ENCODE data around the gene PRSS27.

The PRSS27 gene

DNA sequence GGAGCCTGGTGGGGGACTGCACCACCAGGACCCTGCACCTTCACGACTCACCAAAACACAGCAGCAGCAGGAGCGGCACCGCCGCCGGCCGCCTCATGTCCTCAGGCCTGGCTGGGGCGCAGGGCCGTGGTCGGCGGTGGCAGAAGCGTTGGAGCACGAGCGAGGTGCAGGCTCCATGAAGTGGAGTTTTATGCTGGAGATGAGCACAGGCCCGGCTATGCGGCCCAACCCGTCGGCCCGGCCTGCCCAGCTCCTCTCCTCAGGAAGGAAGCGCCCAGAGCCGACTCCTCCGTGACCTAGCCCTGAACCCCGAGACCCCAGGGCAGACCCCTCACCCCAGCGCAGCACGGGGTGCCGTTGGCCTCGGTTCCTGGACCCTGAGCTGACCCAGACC is at the start of gene PRSS27:
Gene PRSS27, minus strand, starts transcription at position 161 of the 394 bp plus-strand sequence. Its CDS starts 64 bp downstream, at position 97.
- no peak for DNase-seq

DNA sequence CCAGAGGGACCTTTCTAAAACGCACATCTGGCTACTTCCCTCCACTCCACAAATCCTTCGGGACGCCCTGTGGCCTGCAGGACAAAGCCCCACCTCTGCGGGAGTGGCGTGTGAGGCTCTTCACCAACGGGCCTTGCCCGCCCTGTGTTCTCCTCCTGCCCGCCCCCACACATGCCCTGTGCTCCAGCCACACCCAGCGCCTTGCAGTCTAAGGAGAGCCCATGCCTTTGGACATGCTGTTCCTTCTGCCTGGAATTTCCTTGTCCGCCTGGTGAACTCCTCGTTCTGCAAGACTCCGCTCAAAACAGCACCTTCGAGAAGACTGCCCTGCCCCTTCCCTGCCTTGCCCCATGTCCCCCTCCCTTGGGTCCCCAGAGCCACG is 49.6 kb upstream of the PRSS27 start:
- DNase-seq, result no peak

DNA sequence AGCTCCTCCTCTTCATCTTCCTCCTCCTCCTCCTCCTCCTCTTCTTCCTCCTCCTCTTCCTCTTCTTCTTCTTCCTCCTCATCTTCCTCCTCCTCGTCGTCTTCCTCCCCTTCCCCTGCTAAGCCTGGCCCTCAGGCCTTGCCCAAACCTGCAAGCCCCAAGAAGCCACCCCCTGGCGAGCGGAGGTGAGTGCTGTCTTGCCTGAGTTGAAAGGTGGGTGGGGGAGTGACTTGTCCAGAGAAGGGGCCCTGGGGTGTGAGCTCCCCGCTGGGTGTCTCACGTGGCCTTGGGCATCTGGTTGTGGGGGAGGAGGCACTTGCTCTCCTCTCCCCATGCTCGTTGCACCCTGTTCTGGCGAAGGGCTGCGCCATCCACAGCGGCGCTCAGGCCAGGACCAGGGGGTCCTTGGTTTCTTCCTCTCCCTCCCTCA is 49.1 kb upstream of the PRSS27 start:
- no peak for DNase-seq

DNA sequence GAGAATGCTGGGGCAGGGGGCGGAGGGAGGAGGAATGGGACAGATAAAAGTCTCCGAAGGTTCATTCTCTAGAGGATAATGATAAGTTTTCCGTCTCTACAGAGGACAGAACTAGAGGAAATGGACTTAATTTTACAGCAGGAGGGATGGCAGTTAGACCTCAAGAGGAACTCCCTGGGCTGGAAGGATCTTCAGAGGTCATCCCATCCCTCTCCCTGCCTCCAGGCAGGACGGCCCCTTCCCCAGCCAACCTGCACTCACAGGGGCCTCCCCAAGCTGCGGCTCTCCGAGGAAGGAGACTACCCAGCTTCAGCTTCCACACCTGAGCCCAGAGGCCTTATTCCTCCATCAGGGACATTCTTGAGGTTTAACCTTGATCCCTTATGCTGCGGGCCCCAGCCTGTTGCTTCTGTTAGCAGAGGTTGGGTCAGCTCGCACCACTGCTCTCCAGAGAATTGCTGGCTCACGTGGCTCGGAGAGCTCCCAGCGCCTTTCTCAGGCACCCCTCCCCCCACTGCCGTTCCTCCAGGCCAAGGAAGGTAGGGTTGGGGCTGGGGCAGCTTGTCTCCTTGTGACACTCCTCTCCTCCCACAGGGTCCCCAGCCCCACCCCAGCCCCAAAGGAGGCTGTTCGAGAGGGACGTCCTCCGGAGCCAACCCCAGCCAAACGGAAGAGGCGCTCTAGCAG is 48.5 kb upstream of the PRSS27 start:
- no peak for DNase-seq

DNA sequence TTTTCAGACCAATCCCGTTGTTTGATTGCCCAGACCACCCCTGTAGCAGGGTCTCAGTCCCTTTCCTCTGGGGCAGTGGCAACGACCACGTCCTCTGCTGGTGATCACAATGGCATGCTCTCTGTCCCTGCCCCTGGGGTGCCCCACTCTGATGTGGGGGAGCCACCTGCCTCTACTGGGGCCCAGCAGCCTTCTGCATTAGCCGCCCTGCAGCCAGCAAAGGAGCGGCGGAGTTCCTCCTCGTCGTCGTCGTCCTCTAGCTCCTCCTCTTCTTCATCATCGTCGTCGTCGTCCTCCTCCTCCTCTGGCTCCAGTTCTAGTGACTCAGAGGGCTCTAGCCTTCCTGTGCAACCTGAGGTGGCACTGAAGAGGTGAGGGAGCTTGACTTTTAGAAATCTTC is 47.9 kb upstream of the PRSS27 start:
- no peak for DNase-seq

DNA sequence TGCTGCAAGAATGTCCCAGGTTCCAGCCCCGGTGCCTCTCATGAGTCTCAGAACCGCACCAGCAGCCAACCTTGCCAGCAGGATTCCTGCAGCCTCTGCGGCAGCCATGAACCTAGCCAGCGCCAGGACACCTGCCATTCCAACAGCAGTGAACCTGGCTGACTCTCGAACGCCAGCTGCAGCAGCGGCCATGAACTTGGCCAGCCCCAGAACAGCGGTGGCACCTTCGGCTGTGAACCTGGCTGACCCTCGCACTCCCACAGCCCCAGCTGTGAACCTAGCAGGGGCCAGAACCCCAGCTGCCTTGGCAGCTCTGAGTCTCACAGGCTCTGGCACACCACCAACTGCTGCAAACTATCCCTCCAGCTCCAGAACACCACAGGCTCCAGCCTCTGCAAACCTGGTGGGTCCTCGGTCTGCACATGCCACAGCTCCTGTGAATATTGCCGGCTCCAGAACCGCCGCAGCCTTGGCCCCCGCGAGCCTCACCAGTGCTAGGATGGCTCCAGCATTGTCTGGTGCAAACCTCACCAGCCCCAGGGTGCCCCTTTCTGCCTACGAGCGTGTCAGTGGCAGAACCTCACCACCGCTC is 47.2 kb upstream of the PRSS27 start:
- no peak for DNase-seq

DNA sequence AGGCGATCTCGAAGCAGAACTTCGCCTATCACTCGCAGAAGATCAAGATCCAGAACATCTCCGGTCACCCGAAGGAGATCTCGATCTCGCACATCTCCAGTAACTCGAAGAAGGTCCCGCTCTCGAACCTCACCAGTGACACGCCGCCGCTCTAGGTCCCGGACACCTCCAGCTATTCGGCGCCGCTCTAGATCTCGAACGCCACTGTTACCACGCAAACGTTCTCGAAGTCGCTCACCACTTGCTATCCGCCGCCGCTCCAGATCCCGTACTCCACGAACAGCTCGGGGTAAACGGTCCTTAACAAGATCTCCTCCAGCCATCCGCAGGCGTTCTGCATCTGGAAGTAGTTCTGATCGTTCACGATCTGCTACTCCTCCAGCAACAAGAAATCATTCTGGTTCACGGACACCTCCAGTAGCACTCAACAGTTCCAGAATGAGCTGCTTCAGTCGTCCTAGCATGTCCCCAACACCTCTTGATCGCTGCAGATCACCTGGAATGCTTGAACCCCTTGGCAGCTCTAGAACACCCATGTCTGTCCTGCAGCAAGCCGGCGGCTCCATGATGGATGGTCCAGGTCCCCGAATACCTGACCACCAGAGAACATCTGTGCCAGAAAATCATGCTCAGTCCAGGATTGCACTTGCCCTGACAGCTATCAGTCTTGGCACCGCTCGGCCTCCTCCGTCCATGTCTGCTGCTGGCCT is 46.6 kb upstream of the PRSS27 start:
- DNase-seq, result no peak

GRCh38 chr16:2765462-2766404 is 45.7 kb upstream of the PRSS27 start:
- no peak for DNase-seq

- DNase-seq, result no peak
Measured at GRCh38 chr16:2764718-2765117, 44.7 kb upstream of the PRSS27 start.

DNA sequence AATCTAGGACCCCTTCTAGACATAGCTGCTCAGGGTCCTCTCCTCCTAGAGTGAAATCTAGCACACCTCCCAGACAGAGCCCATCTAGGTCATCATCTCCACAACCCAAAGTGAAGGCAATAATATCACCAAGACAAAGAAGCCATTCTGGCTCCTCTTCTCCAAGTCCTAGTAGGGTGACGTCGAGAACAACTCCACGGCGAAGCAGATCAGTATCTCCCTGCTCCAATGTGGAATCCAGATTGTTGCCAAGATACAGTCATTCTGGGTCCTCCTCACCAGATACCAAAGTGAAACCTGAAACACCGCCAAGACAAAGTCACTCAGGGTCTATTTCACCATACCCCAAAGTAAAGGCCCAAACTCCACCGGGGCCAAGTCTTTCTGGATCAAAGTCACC is 43.1 kb upstream of the PRSS27 start:
- DNase-seq, result no peak

- no peak for DNase-seq
Measured at GRCh38 chr16:2762711-2763110, 42.7 kb upstream of the PRSS27 start.

GRCh38 chr16:2761886-2762583 is 42.0 kb upstream of the PRSS27 start:
- DNase-seq, result no peak

- DNase-seq, result no peak
Measured at GRCh38 chr16:2761472-2761871, 41.4 kb upstream of the PRSS27 start.

- no peak for DNase-seq
Measured at GRCh38 chr16:2757344-2757743, 37.3 kb upstream of the PRSS27 start.

- no peak for DNase-seq
Measured at GRCh38 chr16:2756288-2757015, 36.4 kb upstream of the PRSS27 start.

DNA sequence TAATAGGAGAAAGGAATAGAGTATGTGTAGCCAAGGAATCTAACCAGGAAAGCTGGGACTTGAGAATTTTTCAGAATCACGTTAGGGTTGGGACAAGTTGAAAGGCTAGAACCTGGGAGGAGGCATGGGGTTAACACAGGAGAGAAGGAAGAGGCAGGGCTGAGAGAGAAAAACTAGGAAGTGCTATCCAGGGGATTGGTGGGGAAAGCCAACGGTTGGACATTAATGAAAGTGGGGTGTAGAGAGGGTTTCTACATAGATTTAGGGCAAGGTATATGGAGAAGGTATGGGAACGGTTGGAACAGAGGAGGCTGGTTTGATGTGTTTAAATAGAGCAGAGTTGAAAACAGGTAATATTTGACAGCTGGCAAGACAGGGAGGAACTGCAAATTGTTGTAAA is 35.1 kb upstream of the PRSS27 start:
- no peak for DNase-seq

GRCh38 chr16:2753733-2754020 is 33.7 kb upstream of the PRSS27 start:
- no peak for DNase-seq

DNA sequence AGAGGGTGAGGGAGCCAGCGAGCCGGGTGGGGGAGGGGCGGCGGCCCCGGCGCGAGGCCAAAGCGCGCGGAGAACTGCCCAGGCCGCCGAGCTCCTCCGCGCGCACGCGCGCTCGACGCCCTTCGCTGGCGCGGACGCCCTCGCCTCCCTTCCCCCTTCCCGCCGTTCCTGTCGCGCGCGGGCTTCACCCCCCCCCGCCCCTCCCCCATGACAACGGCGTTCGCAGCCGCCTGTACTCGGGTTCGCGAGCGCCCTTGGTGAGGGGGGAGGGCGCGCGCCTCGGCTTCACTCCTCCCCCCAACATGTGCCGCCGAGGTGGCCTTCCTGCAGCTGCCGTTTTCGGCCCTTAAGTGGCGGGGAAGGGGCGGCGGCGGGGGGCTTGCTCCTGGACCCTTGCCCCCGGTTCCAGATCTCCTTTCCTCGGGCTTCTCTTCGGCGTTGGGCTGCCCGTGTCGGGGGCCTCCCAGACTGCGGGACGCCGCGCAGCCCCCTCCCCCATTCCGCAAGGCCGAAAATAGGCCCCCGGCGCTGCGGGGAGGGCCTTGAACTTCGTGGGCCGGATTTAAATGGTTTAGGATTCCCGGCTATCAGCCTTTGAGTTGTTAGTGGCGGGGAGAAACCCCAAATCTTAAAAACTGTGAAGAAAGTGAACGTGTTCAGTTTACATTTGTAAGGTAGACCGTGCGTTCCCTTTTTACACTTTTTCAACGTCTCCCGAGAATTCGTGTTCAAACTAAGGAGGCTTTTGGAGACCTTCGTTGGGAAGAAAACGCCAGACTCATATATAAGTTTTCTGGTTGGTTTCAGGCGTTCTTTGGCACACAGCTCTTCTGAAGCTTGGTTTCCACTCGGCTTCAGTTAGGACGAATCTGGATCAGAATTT is 33.1 kb upstream of the PRSS27 start:
- DNase-seq, result peak; percentile 83

DNA sequence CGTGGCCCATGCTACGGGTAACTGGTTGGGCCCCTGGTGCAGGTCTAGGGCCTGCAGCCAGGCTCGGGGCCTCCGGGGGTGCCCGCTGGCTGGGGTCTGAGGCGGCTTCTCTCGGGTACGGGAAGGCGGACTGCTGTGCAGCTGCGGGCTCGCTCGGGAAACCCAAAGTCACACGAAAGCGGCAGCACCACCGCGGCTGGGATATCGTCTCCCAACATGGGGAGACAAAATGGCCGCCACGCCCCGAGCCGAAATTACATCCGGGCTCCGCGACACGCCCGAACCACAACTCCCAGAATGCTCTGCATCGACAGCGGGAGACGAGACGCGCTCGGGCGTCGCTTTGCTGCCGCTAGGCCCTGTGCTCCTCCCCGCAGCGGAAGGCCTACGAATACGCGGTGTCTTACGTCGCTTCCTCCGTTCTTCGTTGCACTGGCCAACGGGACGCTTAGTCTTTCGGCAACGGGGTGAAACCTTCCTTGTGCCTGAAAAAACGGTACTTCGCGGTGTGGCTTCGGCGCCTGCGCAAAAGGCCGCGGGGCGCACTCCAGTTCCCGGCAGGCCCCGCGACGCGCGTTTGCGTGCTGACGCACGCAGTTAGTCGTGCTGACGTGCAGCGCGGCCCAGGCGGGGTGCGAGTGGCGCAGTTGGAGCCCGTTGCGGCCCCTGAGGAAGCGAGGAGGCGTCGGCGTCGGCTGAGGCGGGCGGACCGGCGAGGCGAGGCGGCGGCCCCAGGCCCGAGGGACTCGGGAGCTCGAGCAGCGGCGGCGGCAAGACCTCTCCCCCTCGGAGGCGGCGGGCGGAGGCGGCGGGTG is 32.2 kb upstream of the PRSS27 start, which contains the start of gene SRRM2:
Gene SRRM2, plus strand, starts transcription at position 604 of the 815 bp plus-strand sequence. CDS start 3,727 bp downstream, outside the sequence.
- DNase-seq, result peak; percentile 97

DNA sequence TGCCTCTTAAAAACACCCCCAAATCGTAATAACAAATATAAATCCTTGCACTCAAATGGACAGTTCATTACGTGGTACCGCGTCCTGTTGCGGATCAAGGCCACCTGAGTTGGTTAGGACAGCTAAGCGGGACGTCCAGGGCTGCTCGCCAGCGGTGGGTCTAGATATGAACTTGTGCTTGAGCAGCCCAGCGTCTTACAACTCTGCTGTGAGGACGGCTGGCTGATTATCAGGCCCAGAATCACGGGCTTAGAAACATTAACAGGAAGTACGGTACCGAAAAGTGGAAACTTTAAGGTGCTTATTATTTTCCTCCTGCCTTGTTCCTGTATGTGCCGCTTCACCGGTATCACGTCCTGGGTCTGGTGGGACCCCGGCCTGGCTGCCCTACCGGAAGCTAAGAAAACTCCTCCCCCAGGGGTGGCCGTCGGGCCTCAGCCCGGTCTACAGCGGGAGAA is 31.6 kb upstream of the PRSS27 start:
- DNase-seq, result peak; percentile 74

All from COR-L47 (cell line).